IPS-20b (cell line): ENCODE results near the gene PALB2.

Experiments
- H3K27ac ChIP-seq: one replicate; pipeline ENCODE4 v1.5.1; 2013; ENCODE audit warnings: low read length
- H3K27me3 ChIP-seq: 2 replicates; pipeline ENCODE4 v1.6.1; 2013; ENCODE audit warnings: mild to moderate bottlenecking, low read length, inconsistent platforms; ENCODE audit not compliant: insufficient read depth
- H3K36me3 ChIP-seq: 2 replicates; pipeline ENCODE4 v1.6.1; 2013; ENCODE audit warnings: low read depth, mild to moderate bottlenecking, inconsistent platforms, low read length, moderate library complexity; ENCODE audit not compliant: insufficient read depth
- H3K4me1 ChIP-seq: 2 replicates; pipeline ENCODE4 v1.6.1; 2013; ENCODE audit warnings: mild to moderate bottlenecking, control low read depth, inconsistent platforms, low read length, moderate library complexity; ENCODE audit not compliant: insufficient read depth
- H3K4me3 ChIP-seq: 2 replicates; pipeline ENCODE4 v1.5.1; 2013; ENCODE audit warnings: mild to moderate bottlenecking, low read length, inconsistent platforms
- H3K9ac ChIP-seq: 2 replicates; pipeline ENCODE4 v1.6.1; 2013; ENCODE audit warnings: low read depth, mild to moderate bottlenecking, inconsistent platforms, low read length, moderate library complexity
- H3K9me3 ChIP-seq: 2 replicates; pipeline ENCODE4 v1.6.1; 2013; ENCODE audit warnings: mild to moderate bottlenecking, low read depth, low read length, inconsistent platforms; ENCODE audit not compliant: insufficient read depth

The PALB2 gene

DNA sequence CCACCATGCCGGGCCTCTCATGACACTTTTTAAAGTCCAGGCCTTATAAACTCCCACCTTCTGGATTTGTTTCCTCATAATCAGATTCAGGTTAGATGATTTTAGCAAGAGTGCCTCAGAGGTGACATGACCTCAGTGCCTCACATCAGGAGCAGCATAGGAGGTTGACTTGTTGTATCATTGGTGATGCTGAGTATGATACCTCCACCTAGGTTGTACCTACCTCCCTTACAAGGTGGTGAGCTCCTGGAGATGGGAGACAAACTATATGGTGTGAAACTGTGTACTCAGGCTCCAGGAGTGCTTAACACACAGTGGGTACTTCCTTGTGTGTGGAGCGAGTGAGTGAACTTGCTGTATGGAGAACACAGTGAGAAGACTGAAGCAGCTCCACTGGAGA is 63.6 kb downstream of the PALB2 start:
- Histone ChIP-seq H3K9me3 (no peaks in the 10 kb centered on the region), H3K4me1 (no peaks in the 10 kb centered on the region), H3K9ac (no peak overlapping the region), H3K27ac (no peak overlapping the region), H3K4me3 (no peak overlapping the region), H3K36me3 (peaks cover 82% of the 10 kb centered on the region), H3K27me3 (no peaks in the 10 kb centered on the region)

DNA sequence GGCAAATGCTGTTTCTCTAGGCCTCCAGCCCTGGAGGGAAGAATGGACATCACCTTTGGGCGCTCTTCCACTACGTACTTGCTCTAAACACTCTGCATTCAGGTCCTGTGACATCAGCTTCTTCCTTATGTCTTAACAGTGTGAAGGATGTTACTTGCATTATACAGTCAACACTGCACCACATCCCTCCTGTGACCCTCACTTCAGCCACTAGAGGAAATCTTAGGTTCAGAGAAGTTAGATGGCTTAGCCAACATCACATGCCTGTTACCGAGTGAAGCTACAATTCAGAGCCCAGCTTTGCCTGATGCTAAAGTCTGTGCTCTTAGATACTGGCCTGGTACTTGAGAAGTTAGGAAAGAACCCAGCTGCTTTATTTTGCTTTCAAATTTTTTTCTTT is 65.3 kb downstream of the PALB2 start:
- H3K36me3 ChIP-seq: peaks cover 82% of the 10 kb centered on the region
- H3K27ac ChIP-seq: no peak overlapping the region
- no peaks in the 10 kb centered on the region for H3K9me3 ChIP-seq
- no peaks in the 10 kb centered on the region for H3K27me3 ChIP-seq
- no peak overlapping the region for H3K4me3 ChIP-seq
- H3K9ac ChIP-seq: no peak overlapping the region
- H3K4me1 ChIP-seq: no peaks in the 10 kb centered on the region

DNA sequence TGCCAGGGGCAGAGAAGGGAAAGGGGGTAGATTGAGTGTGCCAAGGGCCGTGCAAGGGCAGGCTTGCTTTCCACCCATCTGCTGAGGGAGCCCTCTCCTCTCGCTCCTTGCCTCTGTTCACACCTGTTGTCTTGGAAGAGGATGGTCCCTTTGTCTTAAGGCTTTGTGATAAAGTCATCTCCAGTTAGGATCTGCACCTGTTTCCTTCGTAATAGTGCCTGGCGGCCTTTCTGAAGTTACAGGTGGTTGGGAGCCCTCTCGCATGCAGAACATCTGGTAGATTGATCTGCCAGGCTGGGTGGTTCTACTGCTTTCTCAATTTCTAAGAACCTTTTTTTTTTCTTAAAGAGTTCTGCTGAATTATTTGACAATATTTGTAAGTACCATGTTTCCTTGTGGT is 67.3 kb downstream of the PALB2 start:
- Histone ChIP-seq H3K27me3 (no peaks in the 10 kb centered on the region), H3K27ac (no peak overlapping the region), H3K9ac (no peak overlapping the region), H3K4me3 (no peak overlapping the region), H3K36me3 (peaks cover 81% of the 10 kb centered on the region), H3K4me1 (no peaks in the 10 kb centered on the region), H3K9me3 (no peaks in the 10 kb centered on the region)

DNA sequence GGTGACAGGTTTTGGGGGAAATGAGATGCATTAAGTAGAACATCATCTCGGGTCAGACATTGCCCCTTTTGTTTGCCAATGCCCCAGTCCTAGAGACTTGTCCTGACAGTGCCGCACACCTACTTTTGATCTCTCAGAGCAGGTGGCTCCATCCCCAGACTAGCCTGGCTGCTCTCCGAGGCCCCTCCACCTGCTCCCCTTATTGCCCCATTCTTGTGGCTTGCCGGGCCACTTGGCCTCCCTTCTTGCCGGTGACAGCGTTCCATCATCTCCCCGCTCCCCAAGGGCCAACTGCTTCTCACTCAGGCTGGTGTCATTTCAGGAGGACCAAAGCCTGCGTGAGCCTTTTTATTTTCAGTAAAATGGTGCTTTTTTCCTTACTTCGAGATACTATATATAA is 68.7 kb downstream of the PALB2 start:
- Histone ChIP-seq H3K9ac (no peak overlapping the region), H3K36me3 (peaks cover 86% of the 10 kb centered on the region), H3K4me3 (no peak overlapping the region), H3K27me3 (no peaks in the 10 kb centered on the region), H3K4me1 (no peaks in the 10 kb centered on the region), H3K9me3 (no peaks in the 10 kb centered on the region), H3K27ac (no peak overlapping the region)

- Histone ChIP-seq H3K9me3 (no peaks in the 10 kb centered on the region), H3K4me1 (no peaks in the 10 kb centered on the region), H3K9ac (no peak overlapping the region), H3K27ac (no peak overlapping the region), H3K4me3 (no peak overlapping the region), H3K27me3 (no peaks in the 10 kb centered on the region), H3K36me3 (peaks cover 90% of the 10 kb centered on the region)
Measured at GRCh38 chr16:23571895-23572294, 69.2 kb downstream of the PALB2 start.

GRCh38 chr16:23570992-23571632 is 70.0 kb downstream of the PALB2 start:
- Histone ChIP-seq H3K27me3 (no peaks in the 10 kb centered on the region), H3K9ac (no peak overlapping the region), H3K27ac (no peak overlapping the region), H3K4me1 (no peaks in the 10 kb centered on the region), H3K9me3 (no peaks in the 10 kb centered on the region), H3K4me3 (no peak overlapping the region), H3K36me3 (peaks cover 93% of the 10 kb centered on the region)

DNA sequence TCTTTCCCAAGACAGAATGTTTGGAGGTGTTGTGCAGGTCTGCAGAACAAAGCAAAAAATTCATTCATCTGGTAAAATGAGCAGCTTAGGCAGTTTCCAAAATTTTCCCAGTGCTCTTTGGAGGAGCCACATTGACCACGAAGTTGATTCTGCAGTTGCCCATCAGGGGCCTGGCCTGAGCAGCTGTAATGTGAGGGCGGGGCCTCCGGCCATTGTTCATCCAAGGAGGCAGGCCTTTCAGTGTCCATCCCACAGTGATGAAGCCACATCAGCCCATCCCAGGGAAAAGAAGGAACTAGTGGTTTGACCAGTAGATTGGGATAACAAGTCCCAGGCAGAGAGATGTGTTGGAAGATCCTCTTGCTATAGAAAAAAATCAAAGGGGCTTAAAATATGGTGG is 73.5 kb downstream of the PALB2 start:
- H3K9me3 ChIP-seq: no peaks in the 10 kb centered on the region
- no peak overlapping the region for H3K9ac ChIP-seq
- peaks cover 97% of the 10 kb centered on the region for H3K36me3 ChIP-seq

DNA sequence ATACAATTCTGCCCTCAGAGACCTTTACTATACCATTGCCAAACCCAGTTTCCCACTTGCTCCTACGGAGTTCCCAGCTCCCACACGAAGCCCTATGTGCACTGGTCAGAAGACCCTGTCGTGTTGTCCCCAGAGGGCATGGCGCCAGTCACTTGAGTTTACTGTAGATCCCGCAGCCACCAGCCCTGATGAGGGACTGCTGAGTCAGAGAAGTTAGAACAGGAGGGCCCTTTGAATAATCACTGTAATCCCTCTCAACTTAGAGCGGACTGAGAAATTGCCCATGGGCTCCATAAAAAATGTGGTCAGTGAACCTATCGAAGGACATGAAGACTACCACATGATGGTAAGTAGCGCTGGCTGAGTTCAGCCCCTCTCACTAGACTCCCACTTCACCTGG is 74.4 kb downstream of the PALB2 start:
- Histone ChIP-seq H3K4me3 (no peak overlapping the region), H3K27me3 (no peaks in the 10 kb centered on the region), H3K9ac (no peak overlapping the region), H3K9me3 (no peaks in the 10 kb centered on the region), H3K27ac (no peak overlapping the region), H3K4me1 (no peaks in the 10 kb centered on the region), H3K36me3 (peaks cover 97% of the 10 kb centered on the region)

More for the DNA sequence above, 73.5 kb downstream of the PALB2 start:
- Histone ChIP-seq H3K4me3 (no peak overlapping the region), H3K27me3 (no peaks in the 10 kb centered on the region), H3K27ac (no peak overlapping the region), H3K4me1 (no peaks in the 10 kb centered on the region)

GRCh38 chr16:23564575-23565363 is 76.3 kb downstream of the PALB2 start:
- no peaks in the 10 kb centered on the region for H3K9me3 ChIP-seq
- no peaks in the 10 kb centered on the region for H3K27me3 ChIP-seq
- H3K36me3 ChIP-seq: peaks cover 97% of the 10 kb centered on the region
- no peaks in the 10 kb centered on the region for H3K4me1 ChIP-seq
- H3K27ac ChIP-seq: no peak overlapping the region
- no peak overlapping the region for H3K4me3 ChIP-seq
- no peak overlapping the region for H3K9ac ChIP-seq

- Histone ChIP-seq H3K36me3 (peaks cover 94% of the 10 kb centered on the region), H3K9ac (no peak overlapping the region)
Measured at GRCh38 chr16:23563186-23563585, 77.9 kb downstream of the PALB2 start.

GRCh38 chr16:23562505-23562904 is 78.6 kb downstream of the PALB2 start:
- no peak overlapping the region for H3K4me3 ChIP-seq
- H3K36me3 ChIP-seq: peaks cover 87% of the 10 kb centered on the region
- no peak overlapping the region for H3K27ac ChIP-seq
- no peaks in the 10 kb centered on the region for H3K9me3 ChIP-seq
- no peaks in the 10 kb centered on the region for H3K4me1 ChIP-seq
- H3K9ac ChIP-seq: no peak overlapping the region
- no peaks in the 10 kb centered on the region for H3K27me3 ChIP-seq

More at GRCh38 chr16:23563186-23563585, 77.9 kb downstream of the PALB2 start:
- H3K4me3 ChIP-seq: no peak overlapping the region
- no peaks in the 10 kb centered on the region for H3K27me3 ChIP-seq
- no peak overlapping the region for H3K27ac ChIP-seq
- no peaks in the 10 kb centered on the region for H3K4me1 ChIP-seq
- H3K9me3 ChIP-seq: no peaks in the 10 kb centered on the region

DNA sequence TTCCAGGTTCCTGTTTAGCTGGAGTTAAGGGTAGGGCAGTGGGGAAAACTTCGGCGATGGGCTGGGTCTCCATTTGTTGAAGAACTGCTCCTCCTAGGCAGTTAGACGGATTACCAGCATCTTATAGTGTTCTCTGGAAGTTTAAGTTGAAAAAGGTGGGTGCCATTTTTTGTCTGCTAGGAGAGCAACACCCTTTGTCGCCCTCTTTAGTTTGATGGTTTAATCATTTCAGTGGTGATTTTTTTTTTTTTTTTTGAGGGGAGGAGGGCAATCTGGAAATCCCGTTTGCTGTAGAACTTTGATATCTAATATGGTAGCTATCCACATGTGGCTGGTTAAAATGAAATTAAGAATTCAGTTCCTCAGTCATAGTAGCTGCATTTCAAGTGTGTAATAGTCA is 79.5 kb downstream of the PALB2 start:
- Histone ChIP-seq H3K4me3 (no peak overlapping the region), H3K27me3 (no peaks in the 10 kb centered on the region), H3K9ac (no peak overlapping the region), H3K36me3 (peaks cover 78% of the 10 kb centered on the region), H3K9me3 (no peaks in the 10 kb centered on the region), H3K4me1 (no peaks in the 10 kb centered on the region), H3K27ac (no peak overlapping the region)
